KOPT-K1 (cell line): ENCODE results near the gene PHLDB1.

ENCODE experiments used
- H3K27ac ChIP-seq: fragments of 200-600 bp; sonication (generic); 2 replicates; pipeline ENCODE4 v1.5.1; 2016; ENCODE audit warnings: antibody characterized with exemption, mild to moderate bottlenecking, low read depth, low read length; ENCODE audit not compliant: poor library complexity, severe bottlenecking
- H3K36me3 ChIP-seq: fragments of 200-600 bp; sonication (generic); 2 replicates; pipeline ENCODE4 v1.5.1; 2017; ENCODE audit warnings: antibody characterized with exemption, mild to moderate bottlenecking, low read length, moderate library complexity; ENCODE audit not compliant: insufficient read depth
- H3K9me3 ChIP-seq: fragments of 200-600 bp; sonication (generic); 2 replicates; pipeline ENCODE4 v1.5.1; 2017; ENCODE audit warnings: antibody characterized with exemption, low read length, mild to moderate bottlenecking; ENCODE audit not compliant: insufficient read depth, poor library complexity, severe bottlenecking

The PHLDB1 gene

GRCh38 chr11:118625976-118626375 is 18.6 kb downstream of the PHLDB1 start:
- Histone ChIP-seq H3K27ac (no peak overlapping the region), H3K36me3 (no peaks in the 10 kb centered on the region), H3K9me3 (no peaks in the 10 kb centered on the region)

GRCh38 chr11:118627566-118627965 is 20.2 kb downstream of the PHLDB1 start:
- H3K9me3 ChIP-seq: no peaks in the 10 kb centered on the region
- H3K36me3 ChIP-seq: no peaks in the 10 kb centered on the region
- H3K27ac ChIP-seq: no peak overlapping the region

- Histone ChIP-seq H3K27ac (no peak overlapping the region), H3K9me3 (no peaks in the 10 kb centered on the region), H3K36me3 (no peaks in the 10 kb centered on the region)
Measured at GRCh38 chr11:118628031-118628430, 20.6 kb downstream of the PHLDB1 start.

- H3K36me3 ChIP-seq: no peaks in the 10 kb centered on the region
- no peak overlapping the region for H3K27ac ChIP-seq
- H3K9me3 ChIP-seq: no peaks in the 10 kb centered on the region
Measured at GRCh38 chr11:118628432-118628831, 21.0 kb downstream of the PHLDB1 start.

- Histone ChIP-seq H3K27ac (no peak overlapping the region), H3K9me3 (no peaks in the 10 kb centered on the region), H3K36me3 (no peaks in the 10 kb centered on the region)
Measured at GRCh38 chr11:118628861-118629549, 21.6 kb downstream of the PHLDB1 start.

- H3K27ac ChIP-seq: no peak overlapping the region
- no peaks in the 10 kb centered on the region for H3K36me3 ChIP-seq
- H3K9me3 ChIP-seq: no peaks in the 10 kb centered on the region
Measured at GRCh38 chr11:118629761-118630661, 22.6 kb downstream of the PHLDB1 start.

GRCh38 chr11:118631142-118631909 is 23.9 kb downstream of the PHLDB1 start:
- no peaks in the 10 kb centered on the region for H3K36me3 ChIP-seq
- no peak overlapping the region for H3K27ac ChIP-seq
- no peaks in the 10 kb centered on the region for H3K9me3 ChIP-seq

- H3K36me3 ChIP-seq: no peaks in the 10 kb centered on the region
- H3K9me3 ChIP-seq: no peaks in the 10 kb centered on the region
- H3K27ac ChIP-seq: no peak overlapping the region
Measured at GRCh38 chr11:118632577-118633318, 25.3 kb downstream of the PHLDB1 start.

GRCh38 chr11:118633319-118633690 is 25.9 kb downstream of the PHLDB1 start:
- H3K9me3 ChIP-seq: no peaks in the 10 kb centered on the region
- no peak overlapping the region for H3K27ac ChIP-seq
- H3K36me3 ChIP-seq: no peaks in the 10 kb centered on the region

GRCh38 chr11:118633979-118634378 is 26.6 kb downstream of the PHLDB1 start:
- H3K9me3 ChIP-seq: no peaks in the 10 kb centered on the region
- no peak overlapping the region for H3K27ac ChIP-seq
- no peaks in the 10 kb centered on the region for H3K36me3 ChIP-seq

GRCh38 chr11:118634431-118635236 is 27.2 kb downstream of the PHLDB1 start:
- no peaks in the 10 kb centered on the region for H3K9me3 ChIP-seq
- no peak overlapping the region for H3K27ac ChIP-seq
- H3K36me3 ChIP-seq: no peaks in the 10 kb centered on the region

- no peak overlapping the region for H3K27ac ChIP-seq
- H3K9me3 ChIP-seq: no peaks in the 10 kb centered on the region
Measured at GRCh38 chr11:118635237-118635591, 27.8 kb downstream of the PHLDB1 start.

GRCh38 chr11:118635642-118636041 is 28.2 kb downstream of the PHLDB1 start:
- Histone ChIP-seq H3K36me3 (no peaks in the 10 kb centered on the region), H3K9me3 (no peaks in the 10 kb centered on the region), H3K27ac (no peak overlapping the region)

More at GRCh38 chr11:118635237-118635591, 27.8 kb downstream of the PHLDB1 start:
- no peaks in the 10 kb centered on the region for H3K36me3 ChIP-seq
